Smooth muscle cell (in vitro differentiated cells): ENCODE measurements around the gene SFXN5. TPM values are rescaled to one million over a fixed set of nuclear protein-coding genes. Genes with fewer than 3 reads are reported as not detected.

ENCODE experiments used
- DNase-seq: peaks from one replicate; lab custom pipeline; 2025; ENCODE audit not compliant: unreplicated experiment; lab: John Stamatoyannopoulos, UW
- H2AFZ ChIP-seq: fragments of 200-600 bp; sonication (generic); 2 replicates; pipeline ENCODE4 v1.6.0; 2016; ENCODE audit warnings: antibody characterized with exemption, low read depth, mild to moderate bottlenecking
- H3F3A ChIP-seq: fragments of 200-600 bp; sonication (generic); 2 replicates; pipeline ENCODE4 v1.6.0; 2017; ENCODE audit warnings: antibody characterized with exemption, low read depth
- H3K27ac ChIP-seq: fragments of 200-600 bp; sonication (generic); 2 replicates; pipeline ENCODE4 v1.5.1; 2016; ENCODE audit warnings: low read depth, mild to moderate bottlenecking
- H3K27me3 ChIP-seq: fragments of 200-600 bp; sonication (generic); 2 replicates; pipeline ENCODE4 v1.6.1; 2016; ENCODE audit warnings: low read depth, mild to moderate bottlenecking
- H3K36me3 ChIP-seq: fragments of 200-600 bp; sonication (generic); 2 replicates; pipeline ENCODE4 v1.5.1; 2016; ENCODE audit warnings: low read depth
- H3K4me1 ChIP-seq: fragments of 200-600 bp; sonication (generic); 2 replicates; pipeline ENCODE4 v1.5.1; 2016; ENCODE audit warnings: low read depth
- H3K4me2 ChIP-seq: fragments of 200-600 bp; sonication (generic); 2 replicates; pipeline ENCODE4 v1.6.0; 2016; ENCODE audit warnings: mild to moderate bottlenecking
- H3K4me3 ChIP-seq: fragments of 200-600 bp; sonication (generic); 2 replicates; pipeline ENCODE4 v1.5.1; 2016; ENCODE audit warnings: mild to moderate bottlenecking
- H3K79me2 ChIP-seq: fragments of 200-600 bp; sonication (generic); 2 replicates; pipeline ENCODE4 v1.6.0; 2016; ENCODE audit warnings: low read depth, mild to moderate bottlenecking
- H3K9ac ChIP-seq: fragments of 200-600 bp; sonication (generic); 2 replicates; pipeline ENCODE4 v1.6.0; 2016; ENCODE audit warnings: low read depth
- H3K9me3 ChIP-seq: fragments of 200-600 bp; sonication (generic); replicated peaks from 2 replicates; pipeline ENCODE4 v1.5.1; 2016; ENCODE audit warnings: low read depth
- H4K20me1 ChIP-seq: fragments of 200-600 bp; sonication (generic); 2 replicates; pipeline ENCODE4 v1.6.0; 2016; ENCODE audit warnings: low read depth
- WGBS: methylation state at CpG from one replicate; pipeline ENCODE4 v1.1.7; 2016; ENCODE audit warnings: low lambda C conversion rate; 5-methylcytosine and 5-hydroxymethylcytosine counted together
- polyA plus RNA-seq: library from polyadenylated mRNA; unstranded; fragments of >200 nt; fragmentation: Nextera tagmentation; extraction: Ambion mirVana; gene quantifications from 2 replicates; pipeline ENCODE4 v1.2.1, GENCODE V29; 2016
- total RNA-seq: library from RNA; depleted of rRNA; stranded (reverse); fragments of >200 nt; gene quantifications from 2 replicates; pipeline ENCODE4 v1.2.3, GENCODE V29; 2014
- TF ChIP-seq, protein P1 (sequence below): fragments of 200-600 bp; sonication (generic); IDR thresholded peaks from 2 replicates; pipeline ENCODE4 v1.5.1; 2017; ENCODE audit warnings: borderline replicate concordance, mild to moderate bottlenecking, antibody characterized with exemption; ENCODE audit not compliant: insufficient read depth, poor library complexity, severe bottlenecking

The SFXN5 gene
- total and polyA plus RNA-seq, 2 experiments from 2014 or later: 6.9 to 8.3 TPM

DNA sequence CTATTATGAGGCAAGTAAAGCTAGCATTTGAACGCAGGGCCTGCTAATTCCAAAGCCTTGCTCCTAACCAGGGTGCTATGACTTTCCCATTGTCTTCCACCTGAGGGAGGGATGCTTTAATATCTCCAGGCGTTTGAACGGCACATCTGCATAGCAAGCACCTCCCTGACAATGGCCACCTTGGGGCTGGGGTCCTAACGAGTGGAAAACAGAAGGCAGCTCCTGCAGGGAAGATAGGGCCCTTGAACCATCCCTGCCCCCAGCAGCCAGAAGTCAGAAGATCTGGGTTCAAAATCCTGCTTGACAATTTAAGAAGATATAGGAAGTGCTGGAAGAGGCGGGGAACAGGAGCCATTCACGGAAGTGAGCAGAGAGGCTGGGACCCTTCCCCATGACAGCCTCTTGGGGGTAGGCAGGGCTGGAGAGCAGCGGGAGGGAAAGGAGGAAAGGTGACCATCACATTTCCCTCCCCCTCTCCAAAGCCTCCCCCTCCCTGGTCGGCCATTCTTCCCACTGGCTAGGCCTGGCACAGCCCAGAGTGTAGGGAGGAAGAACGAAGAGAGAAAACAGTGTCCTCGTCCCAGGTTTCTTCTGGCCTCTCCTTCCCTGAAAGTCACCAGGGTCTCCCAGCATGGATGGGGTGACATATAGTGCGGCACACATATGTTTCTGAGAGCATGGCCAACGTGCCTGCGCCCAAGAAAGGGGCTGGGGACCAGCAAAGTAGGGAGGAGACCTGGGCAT, 80.6 kb downstream of the SFXN5 start:
- Histone ChIP-seq H3K27ac (no peak overlapping the region), H3K4me3 (no peak overlapping the region), H3K4me2 (no peak overlapping the region), H3K36me3 (no peaks in the 10 kb centered on the region), H3K79me2 (no peaks in the 10 kb centered on the region), H2AFZ (no peak overlapping the region), H3K9ac (no peak overlapping the region), H3F3A (no peaks in the 10 kb centered on the region), H3K4me1 (peaks cover 6% of the 10 kb centered on the region), H4K20me1 (no peaks in the 10 kb centered on the region), H3K27me3 (no peaks in the 10 kb centered on the region), H3K9me3 (no peaks in the 10 kb centered on the region)
- TF ChIP-seq, protein P1, sequence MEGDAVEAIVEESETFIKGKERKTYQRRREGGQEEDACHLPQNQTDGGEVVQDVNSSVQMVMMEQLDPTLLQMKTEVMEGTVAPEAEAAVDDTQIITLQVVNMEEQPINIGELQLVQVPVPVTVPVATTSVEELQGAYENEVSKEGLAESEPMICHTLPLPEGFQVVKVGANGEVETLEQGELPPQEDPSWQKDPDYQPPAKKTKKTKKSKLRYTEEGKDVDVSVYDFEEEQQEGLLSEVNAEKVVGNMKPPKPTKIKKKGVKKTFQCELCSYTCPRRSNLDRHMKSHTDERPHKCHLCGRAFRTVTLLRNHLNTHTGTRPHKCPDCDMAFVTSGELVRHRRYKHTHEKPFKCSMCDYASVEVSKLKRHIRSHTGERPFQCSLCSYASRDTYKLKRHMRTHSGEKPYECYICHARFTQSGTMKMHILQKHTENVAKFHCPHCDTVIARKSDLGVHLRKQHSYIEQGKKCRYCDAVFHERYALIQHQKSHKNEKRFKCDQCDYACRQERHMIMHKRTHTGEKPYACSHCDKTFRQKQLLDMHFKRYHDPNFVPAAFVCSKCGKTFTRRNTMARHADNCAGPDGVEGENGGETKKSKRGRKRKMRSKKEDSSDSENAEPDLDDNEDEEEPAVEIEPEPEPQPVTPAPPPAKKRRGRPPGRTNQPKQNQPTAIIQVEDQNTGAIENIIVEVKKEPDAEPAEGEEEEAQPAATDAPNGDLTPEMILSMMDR: no peak
- DNase-seq: no peak
- 97% methylated on average over 13 of the region's 13 CpGs for WGBS

DNA sequence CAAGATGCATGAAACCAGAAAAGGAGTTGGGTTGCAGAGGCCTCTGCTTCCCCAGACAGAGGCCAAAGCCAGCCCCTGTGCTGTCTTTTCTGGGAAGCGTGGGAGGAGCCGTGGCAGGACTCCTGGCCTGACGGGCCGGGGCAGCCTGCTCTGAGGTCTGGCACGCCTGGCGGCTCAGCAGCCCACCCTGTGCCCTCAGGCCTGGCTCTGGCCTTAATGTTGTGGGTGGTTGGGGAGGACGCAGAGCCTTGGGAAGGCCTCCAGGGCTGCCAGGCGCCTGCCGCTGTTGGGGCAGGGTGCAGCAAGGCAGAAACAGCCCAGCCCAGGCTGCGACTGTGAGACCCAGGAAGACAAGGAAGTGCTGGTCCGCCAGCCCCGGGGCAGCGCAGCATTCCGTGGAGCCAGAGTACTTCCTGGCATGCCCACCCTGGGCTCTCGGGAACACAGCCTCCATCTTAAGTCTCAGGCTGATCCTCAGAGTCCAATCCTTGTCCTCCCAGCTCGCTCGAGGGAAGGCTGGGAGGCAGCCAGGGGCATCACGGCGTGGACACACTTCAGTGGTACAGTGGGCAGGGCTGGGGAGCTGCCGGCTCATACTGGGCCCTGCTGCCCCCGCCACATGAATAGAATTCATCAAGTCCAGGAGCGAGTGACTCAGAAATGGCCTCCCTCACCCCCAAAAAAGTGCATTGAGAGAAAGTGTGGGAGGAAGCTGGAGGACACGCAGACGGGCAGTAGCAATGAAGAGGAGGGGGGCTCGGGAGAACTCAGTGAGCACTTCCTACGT, 81.5 kb downstream of the SFXN5 start:
- Histone ChIP-seq H3K36me3 (no peaks in the 10 kb centered on the region), H2AFZ (no peak overlapping the region), H3K27ac (no peak overlapping the region), H3K79me2 (no peaks in the 10 kb centered on the region), H3K9me3 (no peaks in the 10 kb centered on the region), H3K4me3 (no peak overlapping the region), H3K27me3 (no peaks in the 10 kb centered on the region), H3K4me1 (peaks cover 1% of the 10 kb centered on the region), H3K4me2 (no peak overlapping the region), H4K20me1 (no peaks in the 10 kb centered on the region), H3F3A (no peaks in the 10 kb centered on the region), H3K9ac (no peak overlapping the region)
- TF ChIP-seq, protein P1: no peak
- no peak for DNase-seq
- 66% methylated on average over 26 of the region's 26 CpGs for WGBS

DNA sequence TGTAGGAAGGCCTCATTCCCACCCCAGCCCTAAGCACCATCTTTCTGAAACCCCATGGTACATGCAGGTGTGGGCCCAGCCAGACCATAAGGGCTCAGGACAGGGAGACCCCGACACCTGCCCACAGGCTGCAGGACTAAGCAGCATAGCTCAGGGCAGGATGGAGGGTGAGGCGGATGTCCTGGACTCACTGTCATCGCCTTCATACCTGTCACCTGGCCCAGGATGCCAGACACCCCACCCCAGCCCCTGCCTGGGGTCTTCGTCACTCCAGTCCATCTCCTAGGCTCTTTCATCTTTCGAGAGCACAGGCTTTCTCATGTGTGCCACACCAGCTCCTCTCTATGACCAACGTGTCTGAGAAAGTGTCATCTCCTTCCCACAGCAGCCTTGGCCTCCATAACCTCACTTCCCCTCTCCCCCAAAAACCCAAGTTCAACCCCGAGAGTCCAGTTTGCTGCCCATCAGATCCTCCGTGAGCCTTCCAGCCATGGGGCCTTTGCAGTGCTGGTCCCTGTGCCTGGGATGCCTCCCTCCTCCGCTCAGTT, 82.7 kb downstream of the SFXN5 start:
- Histone ChIP-seq H3K79me2 (no peaks in the 10 kb centered on the region), H3K4me3 (no peak overlapping the region), H4K20me1 (no peaks in the 10 kb centered on the region), H3K27me3 (no peaks in the 10 kb centered on the region), H3K4me1 (no peaks in the 10 kb centered on the region), H3K36me3 (no peaks in the 10 kb centered on the region), H3K27ac (no peak overlapping the region), H3K9ac (no peak overlapping the region), H3K9me3 (no peaks in the 10 kb centered on the region), H3K4me2 (no peak overlapping the region), H3F3A (no peaks in the 10 kb centered on the region), H2AFZ (no peak overlapping the region)
- 98% methylated on average over 9 of the region's 9 CpGs for WGBS
- TF ChIP-seq, protein P1: no peak
- no peak for DNase-seq
